Nephron progenitor cell (in vitro differentiated cells): ENCODE results near the gene KIF5C.

Source experiments
- DNase-seq: peaks from one replicate; pipeline ENCODE4 v3.0.0; 2021
- H3K27ac Mint-ChIP-seq: 2 replicates; pipeline ENCODE4 v1.8.0; 2021; ENCODE audit warnings: mild to moderate bottlenecking, moderate library complexity, mixed read lengths
- H3K27me3 Mint-ChIP-seq: 2 replicates; pipeline ENCODE4 v1.8.0; 2021; ENCODE audit warnings: mild to moderate bottlenecking, low read depth, mixed read lengths; ENCODE audit not compliant: poor library complexity
- H3K36me3 Mint-ChIP-seq: 2 replicates; pipeline ENCODE4 v1.8.0; 2021; ENCODE audit warnings: low read depth, mixed read lengths
- H3K4me1 Mint-ChIP-seq: 2 replicates; pipeline ENCODE4 v1.8.0; 2021; ENCODE audit warnings: mixed read lengths
- H3K4me3 Mint-ChIP-seq: 2 replicates; pipeline ENCODE4 v1.8.0; 2021; ENCODE audit warnings: mild to moderate bottlenecking, moderate library complexity, mixed read lengths
- H3K9me3 Mint-ChIP-seq: 2 replicates; pipeline ENCODE4 v1.8.0; 2021; ENCODE audit warnings: mild to moderate bottlenecking, moderate library complexity, mixed read lengths
- TF ChIP-seq, protein P1 (sequence below): fragments of 200-600 bp; sonication (generic); IDR thresholded peaks from 2 replicates; pipeline ENCODE4 v1.5.0; 2021; ENCODE audit warnings: antibody characterized with exemption

The KIF5C gene

DNA sequence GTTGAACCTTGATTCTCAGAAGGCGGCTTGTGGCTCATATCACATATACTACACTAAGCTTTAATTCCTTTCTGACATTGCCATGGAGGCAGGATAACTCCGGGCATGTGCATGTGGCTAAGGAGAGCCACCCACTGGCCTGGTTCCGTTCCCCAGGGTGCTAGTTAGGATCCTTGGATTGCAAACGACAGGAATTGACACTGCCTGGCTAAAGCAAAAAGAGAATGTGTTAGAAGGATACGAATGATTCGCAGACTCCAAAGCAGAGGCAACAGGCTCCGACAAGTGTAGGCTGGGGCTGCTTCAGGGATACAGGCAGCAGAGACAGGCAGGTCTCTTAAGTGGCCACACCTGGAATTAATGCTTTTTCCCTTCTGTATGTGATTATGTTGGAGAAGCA lies 92.0 kb downstream of the KIF5C start:
- Mint-ChIP-seq H3K4me1 (peaks cover 75% of the 10 kb centered on the region), H3K9me3 (no peaks in the 10 kb centered on the region), H3K27ac (peak overlapping the region; percentile 86), H3K27me3 (peaks cover 8% of the 10 kb centered on the region), H3K36me3 (peaks cover 23% of the 10 kb centered on the region), H3K4me3 (no peak overlapping the region)
- no peak for DNase-seq
- TF ChIP-seq, protein P1, sequence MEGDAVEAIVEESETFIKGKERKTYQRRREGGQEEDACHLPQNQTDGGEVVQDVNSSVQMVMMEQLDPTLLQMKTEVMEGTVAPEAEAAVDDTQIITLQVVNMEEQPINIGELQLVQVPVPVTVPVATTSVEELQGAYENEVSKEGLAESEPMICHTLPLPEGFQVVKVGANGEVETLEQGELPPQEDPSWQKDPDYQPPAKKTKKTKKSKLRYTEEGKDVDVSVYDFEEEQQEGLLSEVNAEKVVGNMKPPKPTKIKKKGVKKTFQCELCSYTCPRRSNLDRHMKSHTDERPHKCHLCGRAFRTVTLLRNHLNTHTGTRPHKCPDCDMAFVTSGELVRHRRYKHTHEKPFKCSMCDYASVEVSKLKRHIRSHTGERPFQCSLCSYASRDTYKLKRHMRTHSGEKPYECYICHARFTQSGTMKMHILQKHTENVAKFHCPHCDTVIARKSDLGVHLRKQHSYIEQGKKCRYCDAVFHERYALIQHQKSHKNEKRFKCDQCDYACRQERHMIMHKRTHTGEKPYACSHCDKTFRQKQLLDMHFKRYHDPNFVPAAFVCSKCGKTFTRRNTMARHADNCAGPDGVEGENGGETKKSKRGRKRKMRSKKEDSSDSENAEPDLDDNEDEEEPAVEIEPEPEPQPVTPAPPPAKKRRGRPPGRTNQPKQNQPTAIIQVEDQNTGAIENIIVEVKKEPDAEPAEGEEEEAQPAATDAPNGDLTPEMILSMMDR = no peak

DNA sequence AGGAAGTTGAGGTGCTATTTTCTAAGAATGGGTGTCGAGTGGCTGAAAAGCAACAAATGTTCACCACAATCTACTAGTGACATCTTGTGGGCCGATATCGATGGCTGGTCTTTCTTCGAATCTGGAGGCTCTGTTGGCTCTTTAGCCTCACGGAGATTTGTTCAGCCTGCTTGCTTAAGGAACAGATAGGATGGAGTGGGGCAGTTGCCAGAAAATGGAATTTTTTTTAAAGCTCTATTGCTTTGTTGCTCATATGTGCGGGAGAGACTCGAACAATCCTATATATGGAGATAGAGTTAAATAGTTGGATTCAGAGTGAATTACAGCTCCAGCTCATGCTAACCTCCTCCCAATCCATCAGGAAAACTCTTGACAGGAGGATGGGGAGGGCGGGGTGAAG lies 92.6 kb downstream of the KIF5C start:
- DNase-seq = no peak
- Mint-ChIP-seq H3K4me1 (peaks cover 80% of the 10 kb centered on the region), H3K27ac (peak overlapping the region; percentile 86), H3K36me3 (peaks cover 19% of the 10 kb centered on the region), H3K27me3 (peaks cover 8% of the 10 kb centered on the region), H3K9me3 (no peaks in the 10 kb centered on the region), H3K4me3 (peak overlapping the region; percentile 59)
- TF ChIP-seq, protein P1 = no peak

GRCh38 chr2:148968301-148968700 lies 93.3 kb downstream of the KIF5C start:
- H3K9me3 Mint-ChIP-seq = no peaks in the 10 kb centered on the region
- H3K36me3 Mint-ChIP-seq = peaks cover 21% of the 10 kb centered on the region
- no peak overlapping the region for H3K4me3 Mint-ChIP-seq
- DNase-seq = no peak
- TF ChIP-seq, protein P1 = no peak
- H3K27ac Mint-ChIP-seq = no peak overlapping the region
- peaks cover 87% of the 10 kb centered on the region for H3K4me1 Mint-ChIP-seq
- peaks cover 8% of the 10 kb centered on the region for H3K27me3 Mint-ChIP-seq

GRCh38 chr2:148968776-148969319 lies 93.8 kb downstream of the KIF5C start:
- Mint-ChIP-seq H3K36me3 (peaks cover 23% of the 10 kb centered on the region), H3K27ac (peak overlapping the region; percentile 43), H3K9me3 (no peaks in the 10 kb centered on the region), H3K4me3 (peak overlapping the region; percentile 62), H3K27me3 (peaks cover 8% of the 10 kb centered on the region), H3K4me1 (peaks cover 93% of the 10 kb centered on the region)
- TF ChIP-seq, protein P1 = no peak
- DNase-seq = no peak

- Mint-ChIP-seq H3K27ac (peak overlapping the region; percentile 43), H3K4me3 (peak overlapping the region; percentile 62)
- no peak for DNase-seq
Measured at GRCh38 chr2:148969659-148970061, 94.6 kb downstream of the KIF5C start.

GRCh38 chr2:148970385-148970784 lies 95.4 kb downstream of the KIF5C start:
- no peak for DNase-seq
- peaks cover 4% of the 10 kb centered on the region for H3K27me3 Mint-ChIP-seq
- no peak overlapping the region for H3K27ac Mint-ChIP-seq
- H3K4me3 Mint-ChIP-seq = no peak overlapping the region
- TF ChIP-seq, protein P1 = no peak
- no peaks in the 10 kb centered on the region for H3K9me3 Mint-ChIP-seq
- H3K4me1 Mint-ChIP-seq = peaks cover 92% of the 10 kb centered on the region
- H3K36me3 Mint-ChIP-seq = peaks cover 19% of the 10 kb centered on the region

More at GRCh38 chr2:148969659-148970061, 94.6 kb downstream of the KIF5C start:
- H3K27me3 Mint-ChIP-seq = peaks cover 5% of the 10 kb centered on the region
- H3K4me1 Mint-ChIP-seq = peaks cover 96% of the 10 kb centered on the region
- H3K36me3 Mint-ChIP-seq = peaks cover 21% of the 10 kb centered on the region
- no peaks in the 10 kb centered on the region for H3K9me3 Mint-ChIP-seq
- TF ChIP-seq, protein P1 = no peak
